Measurements from ENCODE around the gene HS3ST3B1. TPM values are rescaled to one million over a fixed set of nuclear protein-coding genes. Genes with fewer than 3 reads are reported as not detected.

HS3ST3B1 gene
- 1.6 TPM for total RNA-seq

DNA sequence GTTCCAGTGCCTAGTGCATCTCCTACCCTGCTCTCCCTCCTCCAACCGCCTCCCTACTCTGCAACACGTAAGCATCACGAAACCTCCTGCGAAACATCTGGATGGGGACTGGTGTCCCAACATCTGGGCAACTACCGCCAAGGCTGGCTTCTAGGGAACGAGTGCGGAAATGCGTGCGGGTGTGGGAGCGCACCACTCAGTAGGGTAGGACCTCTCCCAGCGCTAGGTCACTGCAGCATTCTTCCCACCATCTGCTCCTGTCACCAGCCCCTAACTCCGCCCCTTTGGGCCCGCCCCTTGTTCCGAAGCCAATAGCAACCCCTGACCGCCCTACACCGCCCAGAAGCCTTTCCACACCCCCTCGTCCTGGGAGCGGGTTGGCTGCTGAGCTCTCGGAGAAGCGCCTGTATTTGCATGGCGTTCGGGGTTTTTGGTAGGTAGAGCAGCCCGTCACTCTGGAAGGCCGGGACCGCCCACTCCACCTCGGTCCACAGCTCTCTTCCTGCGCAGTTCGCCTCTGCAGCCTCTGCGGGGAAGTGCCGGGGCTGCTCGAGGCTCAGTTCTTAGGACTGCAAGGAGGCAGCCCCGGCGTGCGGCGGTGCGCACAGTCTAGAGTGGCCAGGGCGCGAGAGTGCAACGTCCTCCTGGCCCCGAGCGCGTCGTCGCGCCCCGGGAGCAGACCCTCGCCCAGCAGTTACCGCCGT lies at the start of gene HS3ST3B1:
Gene HS3ST3B1 (plus strand): TSS at position 507 of the 704 bp plus-strand sequence. CDS start 438 bp downstream, outside the sequence.
- peak; percentile 83 for DNase-seq

DNA sequence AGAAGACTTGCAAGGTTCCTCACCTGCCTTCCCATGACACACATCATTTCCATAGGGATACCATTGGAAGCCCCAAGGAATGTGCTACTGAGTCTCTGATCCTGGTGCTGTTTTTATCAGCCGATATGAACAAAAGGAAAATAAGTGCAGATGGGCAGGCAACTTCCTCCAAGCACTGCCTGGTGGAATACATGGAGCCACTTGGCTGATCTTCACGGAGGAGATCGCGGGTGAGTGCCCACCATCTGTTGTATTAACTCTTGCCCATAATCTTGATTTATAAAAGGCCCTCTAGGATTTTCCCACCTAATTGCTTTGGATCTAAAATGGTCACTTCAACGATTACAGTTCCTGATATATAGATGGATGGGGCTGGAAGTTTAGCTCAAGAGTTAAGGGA lies 39.5 kb upstream of the HS3ST3B1 start:
- no peak for DNase-seq

GRCh38 chr17:14268264-14268663 lies 32.6 kb upstream of the HS3ST3B1 start:
- no peak for DNase-seq

DNA sequence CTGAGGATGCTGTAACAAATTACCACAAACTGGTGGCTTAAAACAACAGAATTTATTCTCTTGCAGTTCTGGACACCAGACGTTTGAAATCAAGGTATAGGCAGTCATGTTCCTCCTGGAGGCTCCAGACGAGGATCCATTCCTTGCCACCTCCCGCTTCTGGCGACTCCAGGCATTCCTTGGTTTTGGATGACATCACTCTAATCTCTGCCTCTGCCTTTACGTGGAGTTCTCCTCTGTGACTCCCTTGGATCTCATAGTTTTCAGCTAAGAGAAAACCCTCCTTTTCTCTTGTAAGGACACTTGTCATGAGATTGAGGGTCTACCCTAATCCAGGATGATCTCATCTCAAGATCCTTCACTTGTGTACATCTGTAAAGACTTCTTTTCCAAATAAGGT lies 31.4 kb upstream of the HS3ST3B1 start:
- DNase-seq, result no peak

- no peak for DNase-seq
These were observed 30.4 kb upstream of the HS3ST3B1 start for GRCh38 chr17:14270508-14270907.

DNA sequence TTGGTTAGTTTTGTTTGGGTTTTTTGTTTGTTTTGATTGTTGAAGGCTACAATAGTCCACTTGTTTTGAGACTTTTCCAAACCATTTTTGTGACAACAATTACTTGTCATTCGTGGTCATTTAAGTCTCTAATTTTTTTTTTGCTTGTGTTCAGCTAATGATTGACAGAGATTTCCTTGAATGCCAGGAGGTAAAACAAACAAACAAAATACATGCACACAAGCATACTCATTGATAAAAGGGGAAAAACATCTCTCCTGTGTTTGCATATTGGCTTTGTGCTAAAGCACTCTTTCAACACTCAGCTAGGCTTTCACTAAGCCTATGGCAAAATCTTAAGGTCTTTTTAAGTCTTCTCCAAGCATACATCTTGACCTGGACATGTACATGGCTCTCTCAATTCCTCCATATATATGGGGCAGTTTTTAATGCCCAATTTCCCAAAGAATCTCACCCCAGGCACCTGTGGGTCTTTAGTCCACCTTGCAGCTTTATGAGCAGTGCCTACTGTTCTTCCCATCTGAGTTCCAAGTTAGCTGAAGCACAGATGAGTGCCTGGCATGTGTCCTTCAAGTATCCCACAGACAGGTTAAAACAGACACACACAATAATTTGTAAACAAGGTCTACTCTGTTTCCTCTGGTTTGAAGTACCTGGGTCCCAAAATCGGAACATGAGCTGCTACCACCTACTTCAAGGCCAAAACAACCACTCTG lies 24.2 kb upstream of the HS3ST3B1 start:
- DNase-seq, result no peak

- DNase-seq, result no peak
These were observed 19.4 kb upstream of the HS3ST3B1 start for GRCh38 chr17:14281530-14281929.

GRCh38 chr17:14282726-14283125 lies 18.2 kb upstream of the HS3ST3B1 start:
- no peak for DNase-seq

GRCh38 chr17:14289162-14289561 lies 11.7 kb upstream of the HS3ST3B1 start:
- no peak for DNase-seq

GRCh38 chr17:14294876-14295275 lies 6.0 kb upstream of the HS3ST3B1 start:
- DNase-seq, result no peak

DNA sequence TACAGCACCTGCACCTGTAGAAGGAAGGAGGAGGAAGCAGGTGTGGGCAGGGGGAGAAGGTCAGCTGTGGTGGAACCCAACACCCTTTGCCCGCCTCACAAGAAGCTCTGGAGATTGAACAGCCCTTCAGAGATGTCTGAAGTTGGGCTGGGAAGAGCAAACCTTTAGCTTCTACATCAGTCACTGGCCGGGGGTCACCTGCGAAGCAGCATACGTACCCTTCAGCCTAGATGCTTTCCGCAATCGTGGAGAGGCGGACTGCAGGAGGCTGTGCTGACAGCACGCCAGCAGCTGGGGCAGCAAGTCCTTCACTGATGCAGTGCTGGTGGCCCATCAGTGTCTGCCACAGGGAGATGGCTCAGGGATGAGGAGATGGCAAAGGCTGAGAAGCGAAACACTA lies 5.2 kb upstream of the HS3ST3B1 start:
- DNase-seq, result no peak

DNA sequence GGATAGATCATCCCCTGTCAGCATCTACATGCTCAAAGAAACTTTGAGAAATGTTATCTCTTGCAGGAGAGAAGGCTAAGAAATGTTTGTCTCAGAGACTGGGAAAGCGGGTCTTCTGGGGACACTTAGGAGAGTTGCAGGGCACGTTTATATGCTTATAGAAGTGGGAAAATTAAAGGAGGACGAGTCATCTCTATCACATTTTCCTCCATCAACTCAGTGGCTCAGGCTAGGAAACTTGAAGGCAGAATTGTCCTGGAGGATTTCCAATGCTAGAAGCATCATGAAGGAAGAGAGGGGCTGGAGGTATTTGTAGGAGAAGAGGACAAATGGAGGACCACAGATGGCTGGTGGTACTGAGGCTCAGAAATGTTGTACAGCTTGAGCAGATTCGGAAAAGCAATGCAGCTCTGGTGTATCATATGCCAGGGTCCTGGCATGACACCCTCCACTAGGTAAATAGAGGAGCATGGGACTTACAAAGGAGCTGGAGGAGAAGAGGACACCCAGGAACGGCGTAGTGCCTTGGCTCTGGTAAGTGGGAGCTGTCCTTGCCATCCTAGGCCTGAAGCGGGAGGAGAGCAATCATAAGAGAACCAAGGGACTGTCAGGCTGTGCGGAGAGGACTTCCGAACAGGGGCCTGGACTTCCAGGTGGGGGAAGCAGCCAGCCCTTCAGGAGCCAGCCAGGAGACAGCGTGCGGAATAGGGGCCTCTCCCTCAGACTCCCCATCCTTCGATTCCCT lies 4.5 kb upstream of the HS3ST3B1 start:
- no peak for DNase-seq

- DNase-seq, result no peak
These were observed 3.6 kb upstream of the HS3ST3B1 start for GRCh38 chr17:14297161-14297851.

GRCh38 chr17:14298221-14298946 lies 2.5 kb upstream of the HS3ST3B1 start:
- no peak for DNase-seq

- no peak for DNase-seq
These were observed 2.0 kb upstream of the HS3ST3B1 start for GRCh38 chr17:14298947-14299279.

DNA sequence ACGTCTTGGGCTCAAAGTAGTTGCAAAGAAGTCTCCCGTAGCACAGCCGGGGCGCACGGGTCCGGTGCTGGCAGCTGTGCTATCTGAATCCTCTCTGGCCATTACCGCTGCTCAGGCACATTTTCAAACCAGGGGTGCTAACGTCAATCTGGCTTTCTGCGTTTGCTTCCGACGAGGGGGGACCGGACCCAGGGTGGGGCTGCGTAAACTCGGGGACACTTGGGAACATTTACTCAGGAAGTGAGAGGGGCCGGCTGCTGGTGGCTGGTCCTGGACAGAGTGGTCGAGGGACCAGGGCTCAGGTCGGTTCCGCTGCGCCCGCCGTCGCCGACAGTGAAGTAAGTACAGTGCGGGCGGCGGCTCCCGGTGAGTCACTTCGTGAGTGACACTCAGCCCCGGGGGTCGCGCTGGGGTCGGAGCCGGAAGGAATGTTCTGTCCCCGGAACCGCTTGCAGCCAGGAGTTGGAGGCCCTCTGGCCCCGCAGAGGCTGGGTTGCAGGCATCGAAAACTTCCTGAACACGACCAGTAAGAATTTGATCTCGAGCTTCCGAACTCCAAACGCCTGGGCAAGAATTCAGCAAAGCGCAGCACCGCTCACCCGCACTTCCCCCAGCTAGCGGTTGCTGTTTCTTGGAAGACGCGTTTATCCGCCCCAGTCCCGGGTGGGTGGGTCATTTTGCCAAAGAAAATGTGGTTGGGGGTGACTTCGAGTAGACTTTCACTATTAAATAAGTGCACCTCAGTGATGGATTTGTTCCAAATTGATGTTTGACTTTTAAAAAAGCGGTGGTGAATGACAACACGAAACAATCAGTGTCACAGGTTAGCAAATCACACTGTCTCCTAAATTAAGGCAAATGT lies 1.4 kb upstream of the HS3ST3B1 start:
- DNase-seq, result no peak

DNA sequence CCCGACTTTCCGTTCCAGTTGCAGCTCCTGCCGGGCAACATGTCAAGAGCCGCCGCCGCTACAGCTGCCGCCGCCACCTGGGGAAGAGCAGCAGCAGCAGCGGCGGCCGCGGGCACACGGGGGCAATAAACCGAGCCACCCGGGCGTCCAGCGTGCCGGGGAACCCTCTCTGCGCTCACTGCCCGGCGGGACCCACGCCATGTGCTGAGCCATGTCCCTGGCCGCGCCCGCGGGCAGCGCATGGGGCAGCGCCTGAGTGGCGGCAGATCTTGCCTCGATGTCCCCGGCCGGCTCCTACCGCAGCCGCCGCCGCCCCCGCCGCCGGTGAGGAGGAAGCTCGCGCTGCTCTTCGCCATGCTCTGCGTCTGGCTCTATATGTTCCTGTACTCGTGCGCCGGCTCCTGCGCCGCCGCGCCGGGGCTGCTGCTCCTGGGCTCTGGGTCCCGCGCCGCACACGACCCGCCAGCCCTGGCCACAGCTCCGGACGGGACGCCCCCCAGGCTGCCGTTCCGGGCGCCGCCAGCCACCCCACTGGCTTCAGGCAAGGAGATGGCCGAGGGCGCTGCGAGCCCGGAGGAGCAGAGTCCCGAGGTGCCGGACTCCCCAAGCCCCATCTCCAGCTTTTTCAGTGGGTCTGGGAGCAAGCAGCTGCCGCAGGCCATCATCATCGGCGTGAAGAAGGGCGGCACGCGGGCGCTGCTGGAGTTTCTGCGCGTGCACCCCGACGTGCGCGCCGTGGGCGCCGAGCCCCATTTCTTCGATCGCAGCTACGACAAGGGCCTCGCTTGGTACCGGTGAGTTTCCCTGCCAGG lies 604 bp downstream of the HS3ST3B1 start:
- DNase-seq, result no peak

- no peak for DNase-seq
These were observed 1.2 kb downstream of the HS3ST3B1 start for GRCh38 chr17:14302091-14302430.

GRCh38 chr17:14302431-14303099 lies 1.7 kb downstream of the HS3ST3B1 start:
- DNase-seq, result peak; percentile 32
